ENCODE results near the gene HNMT. TPM values are rescaled to one million over a fixed set of nuclear protein-coding genes. Genes with fewer than 3 reads are reported as not detected.

The HNMT gene
- total RNA-seq, 1 experiment from 2014 or later, result 3.1 TPM

- TF ChIP-seq RORB (CRISPR knock-in tag; IDR thresholded peaks at IDR 0.05), result no peak
- Mint-ChIP-seq H3K4me1 (0 out of 2 replicates have a peak, but pooled peaks cover 2% of the 10 kb centered on the region), H3K27ac (no peak overlapping the region), H3K9me3 (no peaks in the 10 kb centered on the region), H3K36me3 (no peaks in the 10 kb centered on the region), H3K27me3 (ENCODE audit: low read depth) (no peaks in the 10 kb centered on the region), H3K4me3 (no peak overlapping the region)
- DNase-seq (ENCODE audit: low spot score) (no peak), ATAC-seq (no peak)
- ChIA-PET CTCF (no interaction called here), POLR2A (no interaction called here)
Observed at GRCh38 chr2:137927846-137928245, 36.4 kb upstream of the HNMT start.

- Mint-ChIP-seq H3K27ac (no peak overlapping the region; the same call in 1 of the 2 replicates), H3K4me1 (0 out of 2 replicates have a peak, but pooled peaks cover 2% of the 10 kb centered on the region), H3K27me3 (ENCODE audit: low read depth) (no peaks in the 10 kb centered on the region), H3K4me3 (no peak overlapping the region), H3K9me3 (no peaks in the 10 kb centered on the region), H3K36me3 (no peaks in the 10 kb centered on the region)
- TF ChIP-seq OVOL2 (CRISPR knock-in tag; IDR thresholded peaks at IDR 0.05; ENCODE audit: borderline replicate concordance) (no peak), E2F5 (CRISPR knock-in tag; IDR thresholded peaks at IDR 0.05) (no peak), ZNF396 (CRISPR knock-in tag; IDR thresholded peaks at IDR 0.05; ENCODE audit: borderline replicate concordance) (no peak), AFF4 (CRISPR knock-in tag; IDR thresholded peaks at IDR 0.05; ENCODE audit: borderline replicate concordance) (no peak), MLX (CRISPR knock-in tag; IDR thresholded peaks at IDR 0.05) (no peak), GABPB1 (CRISPR knock-in tag; IDR thresholded peaks at IDR 0.05) (peak; percentile 55)
- CTCF ChIA-PET, result no interaction called here
- POLR2A ChIA-PET, result no interaction called here
- ATAC-seq (no peak), DNase-seq (ENCODE audit: low spot score) (no peak)
Observed at GRCh38 chr2:137928547-137929518, 35.4 kb upstream of the HNMT start.

GRCh38 chr2:137929519-137929916, 34.8 kb upstream of the HNMT start:
- Mint-ChIP-seq H3K9me3 (no peaks in the 10 kb centered on the region), H3K27ac (no peak overlapping the region), H3K4me3 (no peak overlapping the region), H3K27me3 (ENCODE audit: low read depth) (no peaks in the 10 kb centered on the region), H3K36me3 (no peaks in the 10 kb centered on the region), H3K4me1 (0 out of 2 replicates have a peak, but pooled peaks cover 2% of the 10 kb centered on the region)
- CTCF ChIA-PET, result no interaction called here
- POLR2A ChIA-PET, result no interaction called here
- no peak for ATAC-seq
- DNase-seq (ENCODE audit: low spot score), result no peak
- no peak for TF ChIP-seq ZMAT4 (CRISPR knock-in tag; IDR thresholded peaks at IDR 0.05)
- TF ChIP-seq SMAD3 (CRISPR knock-in tag; IDR thresholded peaks at IDR 0.05; ENCODE audit: borderline replicate concordance), result no peak
- no peak for TF ChIP-seq ZSCAN18 (CRISPR knock-in tag; IDR thresholded peaks at IDR 0.05)
- no peak for TF ChIP-seq ATF2 (CRISPR knock-in tag; IDR thresholded peaks at IDR 0.05; ENCODE audit: borderline replicate concordance, low read depth)
- no peak for TF ChIP-seq AFF4 (CRISPR knock-in tag; IDR thresholded peaks at IDR 0.05; ENCODE audit: borderline replicate concordance)
- TF ChIP-seq NFYB (CRISPR knock-in tag; conservative IDR thresholded peaks at IDR 0.05; ENCODE audit: low read depth), result no peak
- no peak for TF ChIP-seq ZNF263 (CRISPR knock-in tag; IDR thresholded peaks at IDR 0.05; ENCODE audit: low read depth)

Data from WTC11 (cell line).